Measurements from ENCODE around the gene LOX.

Gene LOX

GRCh38 chr5:122099060-122099790 lies 21.2 kb upstream of the LOX start:
- peak; percentile 97 for DNase-seq (ENCODE audit: low spot score)

GRCh38 chr5:122097391-122097790 lies 19.3 kb upstream of the LOX start:
- peak; percentile 68 for DNase-seq (ENCODE audit: low spot score)

GRCh38 chr5:122095158-122095557 lies 17.1 kb upstream of the LOX start:
- peak; percentile 57 for DNase-seq (ENCODE audit: low spot score)

GRCh38 chr5:122094251-122094650 lies 16.2 kb upstream of the LOX start:
- peak; percentile 81 for DNase-seq (ENCODE audit: low spot score)

- peak; percentile 94 for DNase-seq (ENCODE audit: low spot score)
Observed at GRCh38 chr5:122093415-122094180, 15.5 kb upstream of the LOX start.

GRCh38 chr5:122091936-122092600 lies 14.0 kb upstream of the LOX start:
- peak; percentile 95 for DNase-seq (ENCODE audit: low spot score)

- peak; percentile 98 for DNase-seq (ENCODE audit: low spot score)
Observed at GRCh38 chr5:122089096-122090013, 11.3 kb upstream of the LOX start.

GRCh38 chr5:122085041-122085440 lies 7.0 kb upstream of the LOX start:
- no peak for DNase-seq (ENCODE audit: low spot score)

- DNase-seq (ENCODE audit: low spot score), result no peak
Observed at GRCh38 chr5:122083535-122083934, 5.5 kb upstream of the LOX start.

GRCh38 chr5:122081541-122081940 lies 3.5 kb upstream of the LOX start:
- DNase-seq (ENCODE audit: low spot score), result no peak

- DNase-seq (ENCODE audit: low spot score), result no peak
Observed at GRCh38 chr5:122077366-122078115, 518 bp downstream of the LOX start.

- DNase-seq (ENCODE audit: low spot score), result no peak
Observed at GRCh38 chr5:122076669-122077365, 1.2 kb downstream of the LOX start.

GRCh38 chr5:122076050-122076461 lies 2.0 kb downstream of the LOX start:
- DNase-seq (ENCODE audit: low spot score), result no peak

- no peak for DNase-seq (ENCODE audit: low spot score)
Observed at GRCh38 chr5:122073864-122074263, 4.2 kb downstream of the LOX start.

- DNase-seq (ENCODE audit: low spot score), result no peak
Observed at GRCh38 chr5:122073018-122073417, 5.0 kb downstream of the LOX start.

- DNase-seq (ENCODE audit: low spot score), result no peak
Observed at GRCh38 chr5:122067390-122067789, 10.7 kb downstream of the LOX start.

- no peak for DNase-seq (ENCODE audit: low spot score)
Observed at GRCh38 chr5:122064992-122065391, 13.1 kb downstream of the LOX start.

- peak; percentile 40 for DNase-seq (ENCODE audit: low spot score)
Observed at GRCh38 chr5:122063836-122064235, 14.2 kb downstream of the LOX start.

- no peak for DNase-seq (ENCODE audit: low spot score)
Observed at GRCh38 chr5:122062205-122062604, 15.9 kb downstream of the LOX start.

- no peak for DNase-seq (ENCODE audit: low spot score)
Observed at GRCh38 chr5:122056913-122057312, 21.1 kb downstream of the LOX start.

All from RKO (cell line).